KMS-11 (cell line): Measurements from ENCODE around the gene FOXS1.

Experiments used
- H2AFZ ChIP-seq: fragments of 200-600 bp; sonication (generic); 2 replicates; pipeline ENCODE4 v1.6.1; 2016; ENCODE audit warnings: antibody characterized with exemption, mixed run types, low read depth
- H3K27ac ChIP-seq: fragments of 200-600 bp; sonication (generic); 2 replicates; pipeline ENCODE4 v1.6.1; 2016; ENCODE audit warnings: mild to moderate bottlenecking, mixed run types
- H3K27me3 ChIP-seq: fragments of 200-600 bp; sonication (generic); 2 replicates; pipeline ENCODE4 v1.6.1; 2017; ENCODE audit warnings: mild to moderate bottlenecking, low read depth, mixed run types, moderate library complexity; ENCODE audit not compliant: insufficient read depth
- H3K36me3 ChIP-seq: fragments of 200-600 bp; sonication (generic); 2 replicates; pipeline ENCODE4 v1.6.1; 2017; ENCODE audit warnings: mild to moderate bottlenecking, mixed run types; ENCODE audit not compliant: insufficient read depth
- H3K4me1 ChIP-seq: fragments of 200-600 bp; sonication (generic); 2 replicates; pipeline ENCODE4 v1.6.1; 2016; ENCODE audit warnings: mild to moderate bottlenecking, low read depth, mixed run types; ENCODE audit not compliant: poor library complexity, severe bottlenecking
- H3K4me2 ChIP-seq: fragments of 200-600 bp; sonication (generic); 2 replicates; pipeline ENCODE4 v1.7.0; 2016; ENCODE audit warnings: mild to moderate bottlenecking, mixed run types
- H3K4me3 ChIP-seq: fragments of 200-600 bp; sonication (generic); IDR thresholded peaks from 2 replicates; pipeline ENCODE4 v1.6.1; 2017; ENCODE audit warnings: low read depth, low read length, mixed read lengths; ENCODE audit not compliant: insufficient read depth
- H3K79me2 ChIP-seq: fragments of 200-600 bp; sonication (generic); 2 replicates; pipeline ENCODE4 v1.6.1; 2016; ENCODE audit warnings: low read depth, mixed run types; ENCODE audit not compliant: insufficient read depth
- H3K9ac ChIP-seq: fragments of 200-600 bp; sonication (generic); 2 replicates; pipeline ENCODE4 v1.6.1; 2016; ENCODE audit warnings: mild to moderate bottlenecking, mixed run types
- H4K20me1 ChIP-seq: fragments of 200-600 bp; sonication (generic); 2 replicates; pipeline ENCODE4 v1.6.1; 2016; ENCODE audit warnings: mild to moderate bottlenecking, mixed run types; ENCODE audit not compliant: insufficient read depth
- CTCF ChIP-seq: fragments of 200-600 bp; sonication (generic); conservative IDR thresholded peaks from 2 replicates; pipeline ENCODE4 v1.6.1; 2017; ENCODE audit warnings: low read depth, mild to moderate bottlenecking, antibody characterized with exemption, low read length, moderate library complexity, mixed read lengths

The FOXS1 gene

GRCh38 chr20:31840906-31841816, 4.2 kb downstream of the FOXS1 start:
- H4K20me1 ChIP-seq, result no peaks in the 10 kb centered on the region
- no peak overlapping the region for H3K4me3 ChIP-seq
- TF ChIP-seq CTCF, result no peak
- H3K4me1 ChIP-seq, result peaks cover 30% of the 10 kb centered on the region
- H2AFZ ChIP-seq, result no peak overlapping the region
- H3K9ac ChIP-seq, result no peak overlapping the region
- no peaks in the 10 kb centered on the region for H3K36me3 ChIP-seq
- no peak overlapping the region for H3K4me2 ChIP-seq
- H3K27ac ChIP-seq, result no peak overlapping the region
- H3K27me3 ChIP-seq, result peaks cover 26% of the 10 kb centered on the region; the same call in 1 of the 2 replicates
- no peaks in the 10 kb centered on the region for H3K79me2 ChIP-seq

- Histone ChIP-seq H3K4me3 (no peak overlapping the region), H4K20me1 (no peaks in the 10 kb centered on the region), H3K4me2 (no peak overlapping the region), H3K27me3 (peaks cover 26% of the 10 kb centered on the region; the same call in 1 of the 2 replicates), H3K9ac (no peak overlapping the region), H2AFZ (no peak overlapping the region), H3K36me3 (no peaks in the 10 kb centered on the region), H3K4me1 (peaks cover 33% of the 10 kb centered on the region), H3K79me2 (no peaks in the 10 kb centered on the region), H3K27ac (no peak overlapping the region)
- TF ChIP-seq CTCF, result no peak
Measured at GRCh38 chr20:31839782-31840487, 5.5 kb downstream of the FOXS1 start.

GRCh38 chr20:31838646-31839292, 6.6 kb downstream of the FOXS1 start:
- Histone ChIP-seq H3K9ac (no peak overlapping the region), H3K27ac (no peak overlapping the region), H3K27me3 (peaks cover 23% of the 10 kb centered on the region; the same call in 1 of the 2 replicates), H3K79me2 (no peaks in the 10 kb centered on the region), H3K4me1 (peaks cover 44% of the 10 kb centered on the region), H3K4me2 (no peak overlapping the region), H3K36me3 (no peaks in the 10 kb centered on the region), H3K4me3 (no peak overlapping the region), H2AFZ (no peak overlapping the region), H4K20me1 (no peaks in the 10 kb centered on the region)
- TF ChIP-seq CTCF, result no peak

- no peak for TF ChIP-seq CTCF
- Histone ChIP-seq H3K4me2 (no peak overlapping the region), H4K20me1 (no peaks in the 10 kb centered on the region), H3K4me3 (no peak overlapping the region), H3K4me1 (peaks cover 48% of the 10 kb centered on the region), H3K9ac (no peak overlapping the region), H3K27me3 (peaks cover 15% of the 10 kb centered on the region; the same call in 1 of the 2 replicates), H3K27ac (no peak overlapping the region), H3K79me2 (no peaks in the 10 kb centered on the region), H2AFZ (no peak overlapping the region), H3K36me3 (no peaks in the 10 kb centered on the region)
Measured at GRCh38 chr20:31837896-31838397, 7.5 kb downstream of the FOXS1 start.
